Mesangial cell (primary cell): ENCODE measurements around the gene CUZD1. TPM values are rescaled to one million over a fixed set of nuclear protein-coding genes. Genes with fewer than 3 reads are reported as not detected.

Source experiments
- total RNA-seq: library from RNA; depleted of rRNA; stranded (reverse); fragments of >200 nt; gene quantifications from 2 replicates; pipeline ENCODE4 v1.2.3, GENCODE V29; 2015

CUZD1 gene, protein sequence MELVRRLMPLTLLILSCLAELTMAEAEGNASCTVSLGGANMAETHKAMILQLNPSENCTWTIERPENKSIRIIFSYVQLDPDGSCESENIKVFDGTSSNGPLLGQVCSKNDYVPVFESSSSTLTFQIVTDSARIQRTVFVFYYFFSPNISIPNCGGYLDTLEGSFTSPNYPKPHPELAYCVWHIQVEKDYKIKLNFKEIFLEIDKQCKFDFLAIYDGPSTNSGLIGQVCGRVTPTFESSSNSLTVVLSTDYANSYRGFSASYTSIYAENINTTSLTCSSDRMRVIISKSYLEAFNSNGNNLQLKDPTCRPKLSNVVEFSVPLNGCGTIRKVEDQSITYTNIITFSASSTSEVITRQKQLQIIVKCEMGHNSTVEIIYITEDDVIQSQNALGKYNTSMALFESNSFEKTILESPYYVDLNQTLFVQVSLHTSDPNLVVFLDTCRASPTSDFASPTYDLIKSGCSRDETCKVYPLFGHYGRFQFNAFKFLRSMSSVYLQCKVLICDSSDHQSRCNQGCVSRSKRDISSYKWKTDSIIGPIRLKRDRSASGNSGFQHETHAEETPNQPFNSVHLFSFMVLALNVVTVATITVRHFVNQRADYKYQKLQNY
- 0.16 and 0.51 TPM in 2 replicates for total RNA-seq

DNA sequence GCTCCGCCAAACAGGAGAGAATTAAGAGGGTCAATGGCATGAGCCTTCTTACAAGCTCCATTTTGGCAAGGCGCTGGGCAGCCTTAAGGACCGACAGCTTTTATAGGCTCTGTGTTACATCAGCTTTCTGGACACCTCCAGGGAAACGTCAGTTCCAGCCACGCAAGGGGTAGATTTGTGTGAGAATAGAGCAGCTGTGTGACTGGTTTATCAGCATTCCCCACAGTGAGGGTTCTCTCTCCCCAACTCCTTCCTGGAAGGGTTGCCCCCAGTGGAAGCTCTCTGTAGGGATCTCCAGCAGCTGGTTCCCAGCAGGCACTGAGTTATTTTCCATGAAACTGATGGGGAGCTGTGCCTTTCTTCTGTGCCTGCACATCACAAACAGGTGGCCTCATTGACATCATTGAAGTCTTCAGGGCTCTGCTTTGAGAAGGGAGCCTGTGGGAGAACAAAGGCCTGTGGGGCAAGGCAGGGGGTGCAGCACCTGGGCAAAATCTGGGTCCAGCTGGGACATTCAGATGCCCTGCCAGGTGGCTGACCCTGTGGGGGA lies at the start of gene CUZD1:
CUZD1 (minus strand) TSS at position 75 of the 550 bp plus-strand sequence; CDS start at position 61, 14 bp downstream.

DNA sequence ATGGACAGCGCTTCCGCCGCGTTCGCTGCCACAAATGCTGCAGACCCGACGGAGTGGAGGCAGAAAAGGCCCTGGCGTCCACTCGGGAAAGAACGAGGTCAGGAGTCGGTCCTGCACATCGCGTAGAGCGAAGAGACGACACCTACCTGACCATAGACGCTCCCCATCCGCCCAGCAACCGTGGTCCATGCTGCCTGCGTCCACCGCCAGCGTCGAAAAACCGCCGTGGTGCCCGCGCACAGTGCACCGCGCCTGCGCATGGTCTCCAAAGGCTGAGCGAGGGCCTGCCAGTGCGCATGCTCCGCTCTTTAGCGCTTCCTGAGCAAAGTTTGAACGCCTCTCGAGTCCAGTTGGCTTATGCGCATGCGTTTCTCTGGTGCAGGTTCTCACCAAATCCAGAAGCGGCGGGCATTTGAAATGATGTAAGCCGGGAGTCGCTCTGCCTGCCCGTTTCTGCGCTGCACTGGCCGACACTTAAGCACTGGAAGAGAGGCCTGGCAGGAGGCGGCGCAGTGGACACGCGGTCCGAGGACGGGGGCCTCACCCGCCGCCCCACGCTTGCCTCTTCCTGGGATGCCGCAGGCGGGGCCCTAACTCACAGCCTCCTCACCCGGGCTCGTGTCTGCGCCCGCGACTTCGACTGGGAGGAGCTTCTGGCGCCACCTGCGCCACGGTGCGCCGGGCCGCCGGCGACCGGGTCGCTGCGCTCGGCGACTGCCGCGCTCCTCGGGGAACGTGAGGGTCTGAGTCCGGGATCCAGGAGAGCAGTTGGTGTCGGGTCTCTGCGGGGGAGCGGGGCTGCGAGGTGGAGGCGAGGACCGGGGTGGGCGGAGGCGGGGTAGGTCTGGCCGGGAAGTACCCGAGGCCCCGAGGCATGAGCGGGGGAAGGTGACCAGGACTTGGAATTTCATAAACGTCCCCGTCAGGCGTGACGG lies 33.9 kb upstream of the CUZD1 start, which contains the start of gene FAM24B:
FAM24B (minus strand) TSS at position 243 of the 935 bp plus-strand sequence. CDS start 29,066 bp downstream, outside the sequence.

Other genes with a start within 250 kb of the CUZD1 start
- gene C10orf120, start 146.0 kb downstream of the CUZD1 start, total RNA-seq = not detected in 2 replicates
- 1.3 and 2.0 TPM in 2 replicates for gene FAM24B, start 33.7 kb upstream of the CUZD1 start, total RNA-seq
- gene FAM24A, start 64.8 kb upstream of the CUZD1 start, total RNA-seq = not detected in 2 replicates
- gene C10orf88, start 108.4 kb upstream of the CUZD1 start, total RNA-seq = 6.0 and 7.2 TPM in 2 replicates
- gene PSTK, start 134.5 kb upstream of the CUZD1 start, total RNA-seq = 2.8 and 6.7 TPM in 2 replicates
- 2.0 and 2.9 TPM in 2 replicates for gene IKZF5, start 162.9 kb upstream of the CUZD1 start, total RNA-seq
- gene ACADSB, start 163.1 kb upstream of the CUZD1 start, total RNA-seq = 3.3 and 3.7 TPM in 2 replicates